ENCODE results near the gene USP5. TPM values are rescaled to one million over a fixed set of nuclear protein-coding genes. Genes with fewer than 3 reads are reported as not detected.

USP5 gene
- total and polyA plus RNA-seq, 2 of the 8 experiments (the other 6 are each of a cell fraction or from before 2014, with no cell fraction given) = 66.5 to 148 TPM

DNA sequence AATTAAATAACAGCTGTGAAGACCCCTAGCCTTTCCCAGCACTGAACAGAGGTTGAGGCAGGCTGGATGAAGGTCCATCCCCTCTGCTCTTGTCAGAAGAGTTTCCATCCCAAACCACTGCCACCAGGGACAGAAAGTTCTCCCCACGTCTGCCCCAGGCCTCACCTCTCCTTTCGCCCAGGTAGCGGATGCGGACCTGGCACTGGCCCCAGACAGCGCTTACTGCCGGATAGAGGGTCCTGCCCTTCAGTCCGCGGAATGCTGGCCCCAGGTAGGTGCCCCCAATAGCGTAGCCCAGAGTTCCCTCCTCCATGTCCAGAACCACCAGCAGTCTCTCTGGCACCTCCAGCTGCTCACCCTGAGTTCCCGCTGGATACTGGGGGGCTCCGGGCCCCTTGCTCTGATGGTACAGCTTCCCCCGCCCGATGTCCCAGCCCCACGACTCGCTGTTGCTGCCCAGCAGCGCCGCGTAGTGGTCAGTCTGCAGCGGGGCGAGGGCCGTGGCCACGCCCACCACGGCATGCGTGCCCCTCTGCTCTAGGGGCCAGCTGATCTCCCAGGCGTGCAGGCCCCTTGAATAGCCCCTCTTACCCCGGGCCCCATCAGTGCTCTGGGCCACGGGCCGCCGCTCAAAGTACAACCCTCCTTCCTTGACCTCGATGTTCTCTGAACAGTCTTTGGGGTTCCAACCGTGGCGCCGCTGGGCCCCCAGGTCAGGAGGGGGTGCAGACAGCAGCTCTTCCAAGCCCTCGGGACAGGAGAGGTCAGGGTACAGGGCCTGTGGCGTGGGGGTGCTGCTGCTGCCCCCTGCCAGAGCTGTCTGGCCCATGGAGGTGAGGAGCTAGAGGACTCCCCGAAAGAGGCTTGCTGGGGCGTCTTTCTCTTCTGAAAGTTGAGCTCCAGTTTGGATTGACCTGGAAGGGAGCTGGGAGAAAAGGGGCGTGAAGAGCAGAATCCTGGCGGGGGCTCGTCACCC lies 20.4 kb downstream of the USP5 start (continued):
- TF ChIP-seq TBP (IDR thresholded peaks at IDR 0.05; ENCODE audit: low read depth, low read length) (no peak; the same call in 1 of the 2 replicates), SP1 (IDR thresholded peaks at IDR 0.05; ENCODE audit: low read depth, low read length) (peak; percentile 85), TCF12 (IDR thresholded peaks at IDR 0.05; ENCODE audit: low read depth, low read length) (no peak), GTF2F1 (IDR thresholded peaks at IDR 0.05; ENCODE audit: borderline replicate concordance, low read depth, low read length) (no peak), EP300 (IDR thresholded peaks at IDR 0.05; ENCODE audit: borderline replicate concordance in 1 of 2, low read depth in 2 of 2, low read length in 2 of 2) (no peak), CBX5 (IDR thresholded peaks at IDR 0.05; ENCODE audit: low read depth, low read length) (no peak), BRCA1 (IDR thresholded peaks at IDR 0.05; ENCODE audit: low read depth, low read length) (no peak), TEAD4 (IDR thresholded peaks at IDR 0.05; ENCODE audit: low read depth, low read length) (peak; percentile 42; the same call in 1 of the 2 replicates), SIX5 (IDR thresholded peaks at IDR 0.05; ENCODE audit: low read depth, low read length) (no peak)
- TF ChIP-seq, protein P1, sequence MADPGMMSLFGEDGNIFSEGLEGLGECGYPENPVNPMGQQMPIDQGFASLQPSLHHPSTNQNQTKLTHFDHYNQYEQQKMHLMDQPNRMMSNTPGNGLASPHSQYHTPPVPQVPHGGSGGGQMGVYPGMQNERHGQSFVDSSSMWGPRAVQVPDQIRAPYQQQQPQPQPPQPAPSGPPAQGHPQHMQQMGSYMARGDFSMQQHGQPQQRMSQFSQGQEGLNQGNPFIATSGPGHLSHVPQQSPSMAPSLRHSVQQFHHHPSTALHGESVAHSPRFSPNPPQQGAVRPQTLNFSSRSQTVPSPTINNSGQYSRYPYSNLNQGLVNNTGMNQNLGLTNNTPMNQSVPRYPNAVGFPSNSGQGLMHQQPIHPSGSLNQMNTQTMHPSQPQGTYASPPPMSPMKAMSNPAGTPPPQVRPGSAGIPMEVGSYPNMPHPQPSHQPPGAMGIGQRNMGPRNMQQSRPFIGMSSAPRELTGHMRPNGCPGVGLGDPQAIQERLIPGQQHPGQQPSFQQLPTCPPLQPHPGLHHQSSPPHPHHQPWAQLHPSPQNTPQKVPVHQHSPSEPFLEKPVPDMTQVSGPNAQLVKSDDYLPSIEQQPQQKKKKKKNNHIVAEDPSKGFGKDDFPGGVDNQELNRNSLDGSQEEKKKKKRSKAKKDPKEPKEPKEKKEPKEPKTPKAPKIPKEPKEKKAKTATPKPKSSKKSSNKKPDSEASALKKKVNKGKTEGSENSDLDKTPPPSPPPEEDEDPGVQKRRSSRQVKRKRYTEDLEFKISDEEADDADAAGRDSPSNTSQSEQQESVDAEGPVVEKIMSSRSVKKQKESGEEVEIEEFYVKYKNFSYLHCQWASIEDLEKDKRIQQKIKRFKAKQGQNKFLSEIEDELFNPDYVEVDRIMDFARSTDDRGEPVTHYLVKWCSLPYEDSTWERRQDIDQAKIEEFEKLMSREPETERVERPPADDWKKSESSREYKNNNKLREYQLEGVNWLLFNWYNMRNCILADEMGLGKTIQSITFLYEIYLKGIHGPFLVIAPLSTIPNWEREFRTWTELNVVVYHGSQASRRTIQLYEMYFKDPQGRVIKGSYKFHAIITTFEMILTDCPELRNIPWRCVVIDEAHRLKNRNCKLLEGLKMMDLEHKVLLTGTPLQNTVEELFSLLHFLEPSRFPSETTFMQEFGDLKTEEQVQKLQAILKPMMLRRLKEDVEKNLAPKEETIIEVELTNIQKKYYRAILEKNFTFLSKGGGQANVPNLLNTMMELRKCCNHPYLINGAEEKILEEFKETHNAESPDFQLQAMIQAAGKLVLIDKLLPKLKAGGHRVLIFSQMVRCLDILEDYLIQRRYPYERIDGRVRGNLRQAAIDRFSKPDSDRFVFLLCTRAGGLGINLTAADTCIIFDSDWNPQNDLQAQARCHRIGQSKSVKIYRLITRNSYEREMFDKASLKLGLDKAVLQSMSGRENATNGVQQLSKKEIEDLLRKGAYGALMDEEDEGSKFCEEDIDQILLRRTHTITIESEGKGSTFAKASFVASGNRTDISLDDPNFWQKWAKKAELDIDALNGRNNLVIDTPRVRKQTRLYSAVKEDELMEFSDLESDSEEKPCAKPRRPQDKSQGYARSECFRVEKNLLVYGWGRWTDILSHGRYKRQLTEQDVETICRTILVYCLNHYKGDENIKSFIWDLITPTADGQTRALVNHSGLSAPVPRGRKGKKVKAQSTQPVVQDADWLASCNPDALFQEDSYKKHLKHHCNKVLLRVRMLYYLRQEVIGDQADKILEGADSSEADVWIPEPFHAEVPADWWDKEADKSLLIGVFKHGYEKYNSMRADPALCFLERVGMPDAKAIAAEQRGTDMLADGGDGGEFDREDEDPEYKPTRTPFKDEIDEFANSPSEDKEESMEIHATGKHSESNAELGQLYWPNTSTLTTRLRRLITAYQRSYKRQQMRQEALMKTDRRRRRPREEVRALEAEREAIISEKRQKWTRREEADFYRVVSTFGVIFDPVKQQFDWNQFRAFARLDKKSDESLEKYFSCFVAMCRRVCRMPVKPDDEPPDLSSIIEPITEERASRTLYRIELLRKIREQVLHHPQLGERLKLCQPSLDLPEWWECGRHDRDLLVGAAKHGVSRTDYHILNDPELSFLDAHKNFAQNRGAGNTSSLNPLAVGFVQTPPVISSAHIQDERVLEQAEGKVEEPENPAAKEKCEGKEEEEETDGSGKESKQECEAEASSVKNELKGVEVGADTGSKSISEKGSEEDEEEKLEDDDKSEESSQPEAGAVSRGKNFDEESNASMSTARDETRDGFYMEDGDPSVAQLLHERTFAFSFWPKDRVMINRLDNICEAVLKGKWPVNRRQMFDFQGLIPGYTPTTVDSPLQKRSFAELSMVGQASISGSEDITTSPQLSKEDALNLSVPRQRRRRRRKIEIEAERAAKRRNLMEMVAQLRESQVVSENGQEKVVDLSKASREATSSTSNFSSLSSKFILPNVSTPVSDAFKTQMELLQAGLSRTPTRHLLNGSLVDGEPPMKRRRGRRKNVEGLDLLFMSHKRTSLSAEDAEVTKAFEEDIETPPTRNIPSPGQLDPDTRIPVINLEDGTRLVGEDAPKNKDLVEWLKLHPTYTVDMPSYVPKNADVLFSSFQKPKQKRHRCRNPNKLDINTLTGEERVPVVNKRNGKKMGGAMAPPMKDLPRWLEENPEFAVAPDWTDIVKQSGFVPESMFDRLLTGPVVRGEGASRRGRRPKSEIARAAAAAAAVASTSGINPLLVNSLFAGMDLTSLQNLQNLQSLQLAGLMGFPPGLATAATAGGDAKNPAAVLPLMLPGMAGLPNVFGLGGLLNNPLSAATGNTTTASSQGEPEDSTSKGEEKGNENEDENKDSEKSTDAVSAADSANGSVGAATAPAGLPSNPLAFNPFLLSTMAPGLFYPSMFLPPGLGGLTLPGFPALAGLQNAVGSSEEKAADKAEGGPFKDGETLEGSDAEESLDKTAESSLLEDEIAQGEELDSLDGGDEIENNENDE (IDR thresholded peaks at IDR 0.05; ENCODE audit: insufficient replicate concordance, low read length) = no peak

Data from H1 (cell line).